Effector CD8-positive, alpha-beta T cell (primary cell): ENCODE data around the gene DNAJB1.
"Not testable (repeated sequence)": the region's sequence is repeated elsewhere in the genome, so short reads cannot be mapped to it uniquely, and the experiment has no call there.

ENCODE experiments used
- DNase-seq: peaks from one replicate; lab custom pipeline; 2025; lab: John Stamatoyannopoulos, UW

DNAJB1 gene

DNA sequence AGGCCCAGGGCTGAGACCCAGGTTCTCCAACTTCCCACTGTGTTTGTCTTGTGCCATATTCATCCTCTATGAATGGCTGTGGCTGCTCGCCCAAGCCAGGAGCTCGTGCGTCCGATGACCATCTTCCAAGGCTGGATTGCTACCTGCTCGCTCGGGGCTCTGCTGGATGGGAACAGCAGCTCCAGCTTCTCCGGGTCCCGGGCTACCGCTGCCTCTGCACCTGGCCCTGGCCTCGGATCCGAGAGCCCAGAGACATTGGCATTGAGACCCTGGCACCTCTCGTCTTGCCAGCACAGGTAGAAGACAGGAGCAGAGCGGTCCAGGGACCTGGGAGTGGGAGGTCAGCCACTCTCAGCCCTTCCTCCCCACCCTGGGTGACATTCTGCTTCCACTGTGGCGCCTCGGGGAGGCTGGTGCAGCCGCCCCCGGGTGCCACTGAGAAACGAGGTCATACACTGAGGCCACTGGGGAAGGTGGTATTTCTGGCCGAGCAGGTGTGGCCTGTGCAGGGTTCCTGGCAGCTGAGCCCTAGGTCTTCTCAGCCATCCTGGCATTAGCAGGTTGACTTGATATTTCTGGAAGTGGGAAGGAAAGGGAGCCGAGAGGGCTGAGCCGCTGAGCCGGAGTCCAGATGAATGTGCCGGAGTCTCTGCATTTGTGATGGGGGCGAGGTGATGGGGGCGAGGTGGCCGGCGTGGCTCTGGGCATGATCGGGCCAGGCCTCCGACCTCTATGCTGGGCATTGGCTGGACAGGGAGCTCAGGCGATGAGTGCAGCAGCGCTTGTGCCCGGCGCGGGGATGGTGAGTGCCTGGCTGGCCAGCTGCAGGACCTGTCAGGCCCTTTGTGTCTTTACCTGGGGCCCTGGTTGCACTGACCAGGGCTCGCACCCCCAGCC lies 35.1 kb upstream of the DNAJB1 start:
- DNase-seq, result no peak

- DNase-seq, result not testable (repeated sequence)
Measured at GRCh38 chr19:14552006-14552360, 33.8 kb upstream of the DNAJB1 start.

- DNase-seq, result peak; percentile 66
Measured at GRCh38 chr19:14551134-14552005, 33.2 kb upstream of the DNAJB1 start.

- no peak for DNase-seq
Measured at GRCh38 chr19:14550201-14550754, 32.1 kb upstream of the DNAJB1 start.

DNA sequence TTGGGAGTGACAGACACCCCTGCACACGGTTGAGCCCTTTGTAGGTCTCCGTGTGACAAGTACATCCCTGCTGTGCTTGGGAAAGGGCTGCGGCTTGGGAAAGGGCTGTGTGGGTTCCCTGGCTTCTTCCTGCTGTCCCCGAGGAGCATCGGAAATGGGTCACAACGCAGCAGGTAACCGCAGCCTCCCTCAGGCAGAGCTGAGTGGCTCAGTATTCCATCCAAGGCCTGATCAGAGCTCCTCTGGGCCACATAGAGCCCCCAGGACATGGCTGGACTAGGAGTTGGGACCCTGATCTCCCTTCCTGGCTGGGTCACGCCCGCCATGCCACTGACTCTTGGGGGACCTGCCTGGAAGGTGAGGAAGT lies 27.5 kb upstream of the DNAJB1 start:
- DNase-seq, result no peak

DNA sequence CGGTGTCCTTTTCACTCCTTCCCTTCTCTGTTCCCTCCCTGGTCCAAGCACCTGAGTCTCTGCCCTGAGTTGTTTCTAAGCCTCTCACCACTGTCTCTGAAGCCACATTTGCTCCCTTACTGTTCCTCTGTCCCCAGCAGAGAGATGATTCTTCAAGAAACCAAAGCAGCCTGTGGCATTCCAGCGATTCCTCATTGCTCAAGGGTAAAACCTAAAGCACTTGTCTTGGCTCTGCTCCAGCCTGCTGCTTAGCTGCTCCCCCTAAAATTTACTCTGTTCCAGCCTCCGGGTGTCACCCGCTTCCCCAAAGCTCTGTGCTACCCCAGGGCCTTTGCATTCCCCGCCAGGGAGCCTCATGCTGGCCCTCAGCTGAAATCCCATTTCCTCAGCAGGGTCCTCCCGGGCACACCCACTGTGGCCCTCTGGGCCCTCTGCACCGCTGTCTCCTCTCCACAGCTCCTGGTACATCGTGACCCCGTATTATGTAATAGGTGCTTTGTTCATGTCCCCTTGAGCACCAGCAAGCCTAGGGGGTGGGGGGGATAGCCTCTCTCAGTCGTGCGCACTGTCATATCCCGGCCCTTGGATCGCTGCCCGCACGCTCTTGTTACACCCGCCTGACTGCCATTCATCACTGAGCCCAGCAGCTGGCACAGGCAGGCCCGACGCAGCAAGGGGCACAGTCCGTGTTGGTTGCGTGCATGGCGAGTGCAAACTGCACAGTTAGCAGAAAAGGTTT lies 26.9 kb upstream of the DNAJB1 start:
- DNase-seq, result no peak

- DNase-seq, result no peak
Measured at GRCh38 chr19:14544047-14544446, 25.9 kb upstream of the DNAJB1 start.

DNA sequence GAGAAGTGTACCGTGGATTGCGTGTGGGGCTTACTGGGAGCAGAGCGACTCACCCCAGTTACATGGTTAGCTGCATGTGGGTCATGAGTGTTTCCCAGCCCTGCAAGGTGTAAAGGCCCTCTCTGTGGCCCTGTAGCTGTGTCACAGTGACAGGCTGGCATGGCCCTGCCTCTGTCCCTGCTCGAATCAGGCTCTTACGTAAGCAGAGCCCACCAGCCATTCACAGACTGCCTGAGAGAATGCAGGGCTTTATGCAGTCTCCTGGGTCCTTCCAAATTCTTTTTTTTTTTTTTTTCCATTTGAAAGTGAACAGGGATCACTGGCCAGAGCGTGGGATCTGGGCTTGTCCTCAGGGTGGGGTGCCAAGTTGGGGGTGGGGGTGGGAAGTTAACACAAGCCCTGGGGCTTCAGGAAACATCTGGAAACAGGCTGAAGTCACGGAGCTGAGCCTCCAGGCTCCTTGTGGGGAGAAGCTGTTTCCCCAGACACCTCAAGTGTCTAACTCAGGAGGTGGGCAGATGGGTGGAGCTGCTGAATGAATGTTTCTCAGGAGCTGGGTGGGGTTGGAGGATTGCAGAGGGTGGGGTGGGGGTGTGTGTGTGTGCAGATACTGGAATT lies 24.6 kb upstream of the DNAJB1 start:
- DNase-seq, result no peak

DNA sequence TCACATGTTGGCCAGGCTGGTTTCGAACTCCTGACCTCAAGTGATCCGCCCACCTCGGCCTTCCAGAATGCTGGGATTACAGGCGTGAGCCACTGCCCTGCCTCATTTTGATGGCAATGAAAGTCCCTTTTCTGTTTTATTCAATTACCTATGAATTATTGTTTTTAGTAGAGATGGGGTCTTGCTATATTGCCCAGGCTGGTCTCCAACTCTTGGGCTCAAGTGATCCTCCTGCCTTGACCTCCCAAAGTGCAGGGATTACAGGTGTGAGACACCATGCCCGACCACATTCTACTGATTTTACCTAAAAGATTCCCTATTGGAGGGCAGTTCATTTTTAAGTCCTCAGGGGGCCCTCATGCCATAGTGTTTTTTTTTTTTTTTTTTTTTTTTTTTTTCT lies 23.8 kb upstream of the DNAJB1 start:
- DNase-seq, result not testable (repeated sequence)

- DNase-seq, result no peak
Measured at GRCh38 chr19:14540741-14541525, 22.7 kb upstream of the DNAJB1 start.

DNA sequence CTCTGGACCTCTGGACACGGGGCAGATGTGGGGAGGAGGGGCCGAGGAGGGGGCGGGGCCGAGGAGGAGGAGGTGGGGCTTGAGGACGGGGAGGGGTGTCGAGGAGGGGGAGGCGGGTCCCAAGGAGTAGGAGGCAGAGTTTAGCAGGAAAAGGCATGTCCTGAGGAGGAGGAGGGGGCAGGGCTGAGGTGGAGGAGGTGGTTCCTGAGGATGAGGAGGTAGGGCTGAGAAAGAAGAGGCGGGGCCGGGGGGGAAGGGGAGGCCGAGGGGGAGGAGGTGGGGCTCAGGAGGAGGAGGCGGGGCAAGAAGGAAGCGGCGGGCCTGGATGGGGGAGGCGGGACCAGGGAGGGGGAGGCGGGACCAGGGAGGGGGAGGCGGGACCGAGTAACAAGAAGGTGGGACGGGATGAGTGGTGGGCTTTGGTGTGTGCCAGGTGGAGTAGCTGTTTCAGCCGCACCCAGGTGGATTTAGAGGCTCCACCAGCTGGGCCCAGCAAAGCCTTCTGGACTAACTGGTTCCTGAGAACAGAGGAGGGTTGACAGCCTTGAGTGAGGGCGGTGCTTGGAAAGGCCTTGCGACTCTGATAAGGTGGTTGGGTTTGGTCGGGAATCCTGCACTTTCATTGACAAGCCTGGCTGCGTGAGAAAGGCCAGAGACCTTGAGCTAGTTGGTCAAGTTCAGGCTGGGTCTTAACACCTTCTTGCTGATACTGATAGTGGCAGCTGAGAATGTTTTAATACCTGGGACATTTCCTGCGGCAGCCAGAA lies 18.9 kb upstream of the DNAJB1 start:
- peak; percentile 11 for DNase-seq

DNA sequence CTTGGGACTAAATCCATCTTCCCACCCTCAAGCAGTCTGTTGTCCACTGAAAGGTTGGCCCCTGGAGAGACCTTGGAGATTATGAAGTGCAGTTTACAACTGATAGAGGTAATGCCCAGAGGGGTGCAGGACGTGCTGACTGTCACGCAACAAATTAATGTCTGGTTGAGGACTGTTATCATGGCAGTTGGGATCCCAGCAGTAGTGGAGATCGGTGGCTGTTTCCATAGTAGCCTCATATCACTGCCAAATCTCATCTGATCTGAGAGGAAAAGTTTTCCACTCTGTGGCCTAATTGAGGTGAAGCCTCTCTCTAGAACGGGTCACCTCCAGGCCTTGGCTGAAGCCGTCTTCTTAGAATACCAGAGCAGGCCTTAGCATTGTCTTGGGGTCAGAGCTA lies 15.3 kb upstream of the DNAJB1 start:
- DNase-seq, result no peak

DNA sequence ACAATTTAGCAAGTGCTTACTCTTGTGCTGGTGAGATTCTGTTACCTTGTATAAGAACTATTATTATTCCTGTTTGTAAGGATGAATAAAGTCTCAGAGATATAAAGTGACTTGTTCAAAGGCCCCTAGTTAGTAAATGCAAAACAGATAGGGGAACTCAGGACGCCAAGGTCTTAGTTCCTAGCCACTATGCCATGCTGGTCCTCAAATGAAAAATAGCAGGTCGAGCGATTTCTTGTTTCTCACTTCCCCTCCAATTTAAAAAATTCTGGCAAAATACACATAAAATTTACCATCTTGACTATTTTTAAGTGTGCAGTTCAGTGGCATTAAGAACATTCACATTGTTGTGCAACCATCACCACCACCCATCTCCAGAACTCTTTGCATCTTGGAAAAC lies 12.3 kb upstream of the DNAJB1 start:
- DNase-seq, result no peak

- DNase-seq, result peak; percentile 57
Measured at GRCh38 chr19:14530005-14530348, 11.8 kb upstream of the DNAJB1 start.

DNA sequence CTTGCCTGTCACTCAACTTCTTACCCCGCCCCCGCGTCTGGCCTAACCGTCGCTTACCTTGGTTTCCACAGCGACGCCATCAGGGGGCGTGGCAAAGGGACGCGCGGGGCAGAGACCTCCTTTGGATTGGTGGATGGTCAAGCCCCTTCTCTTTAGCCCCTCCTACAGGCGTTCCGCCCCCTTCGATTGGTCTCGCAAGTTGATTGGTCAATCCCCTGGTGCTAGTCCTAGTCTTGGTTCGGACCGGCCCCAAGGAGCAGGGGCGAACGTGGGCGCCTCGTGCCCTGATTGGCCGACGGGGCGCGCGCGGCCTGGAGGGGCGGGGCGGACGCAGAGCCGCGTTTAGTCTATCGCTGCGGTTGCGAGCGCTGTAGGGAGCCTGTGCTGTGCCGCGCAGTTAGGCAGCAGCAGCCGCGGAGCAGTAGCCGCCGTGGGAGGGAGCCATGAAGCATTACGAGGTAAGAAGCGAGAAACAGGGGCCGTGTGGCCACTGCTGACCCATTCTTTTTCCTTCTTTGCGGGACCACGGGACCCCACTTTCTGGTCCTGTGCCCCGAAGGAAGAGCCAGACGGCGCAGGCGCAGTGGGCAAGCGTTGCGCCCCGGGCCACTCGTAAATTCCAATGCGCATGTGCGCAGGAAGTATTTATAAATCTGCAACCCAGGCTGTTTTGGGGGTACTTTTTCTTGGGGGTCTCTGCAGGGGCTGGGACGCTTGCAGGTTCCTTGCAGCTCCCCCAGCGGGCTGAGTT lies 11.2 kb upstream of the DNAJB1 start, which contains the start of gene TECR:
TECR (plus strand) TSS at position 341 of the 751 bp plus-strand sequence; CDS start at position 444, 103 bp downstream.
- peak; percentile 100 for DNase-seq

DNA sequence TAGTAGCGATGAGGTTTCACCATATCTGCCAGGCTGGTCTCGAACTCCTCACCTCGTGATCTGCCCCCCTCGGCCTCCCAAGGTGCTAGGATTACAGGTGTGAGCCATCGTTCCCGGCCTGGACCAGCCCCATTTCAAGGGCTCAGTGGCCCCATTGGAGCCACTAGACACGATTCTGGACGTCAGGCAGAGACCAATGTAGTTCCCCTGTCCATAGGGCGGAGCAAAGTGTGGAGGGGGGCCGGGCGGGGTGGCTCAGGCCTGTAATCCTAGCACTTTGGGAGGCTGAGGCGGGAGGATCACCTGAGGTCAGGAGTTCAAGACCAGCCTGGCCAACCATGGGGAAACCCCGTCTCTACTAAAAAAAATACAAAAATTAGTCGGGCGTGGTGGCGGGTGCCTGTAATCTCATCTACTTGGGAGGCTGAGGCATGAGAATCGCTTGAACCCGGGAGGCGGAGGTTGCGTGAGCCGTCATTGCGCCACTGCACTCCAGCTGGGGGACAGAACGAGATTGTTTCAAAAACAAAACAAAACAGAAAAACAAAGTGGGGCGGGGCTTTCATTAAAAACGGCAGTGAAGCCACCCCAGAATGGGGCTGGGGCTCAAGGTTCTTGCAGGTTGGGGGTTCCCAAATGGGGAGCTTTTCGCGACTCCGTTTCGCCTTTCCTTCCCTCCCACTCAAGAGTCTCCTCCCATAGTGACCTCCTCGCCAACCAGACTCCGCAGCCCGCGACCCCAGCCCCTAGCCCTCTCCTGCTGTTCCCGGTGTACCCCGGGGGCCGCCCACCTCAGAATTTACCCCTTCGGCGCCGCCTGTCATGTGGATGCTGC lies 10.4 kb upstream of the DNAJB1 start:
- DNase-seq, result no peak

DNA sequence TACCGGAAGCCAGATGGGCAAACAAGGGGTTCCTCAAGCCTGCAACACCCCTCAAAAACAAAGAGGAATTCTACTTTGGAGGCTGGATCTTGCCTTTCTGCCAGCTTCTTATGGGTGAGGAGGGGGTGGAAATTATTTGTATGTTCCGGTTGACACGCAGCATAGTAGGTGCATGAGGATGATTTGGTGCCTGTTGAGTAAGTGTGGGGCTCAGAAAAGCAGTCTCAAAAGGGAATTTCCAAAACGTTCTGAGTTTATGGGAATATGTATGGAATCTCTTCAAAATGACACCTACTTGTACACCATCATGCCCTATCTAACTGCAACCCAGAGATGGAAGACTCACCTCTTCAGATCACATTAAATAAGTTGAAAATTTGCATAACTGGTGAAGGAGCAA lies 8.2 kb upstream of the DNAJB1 start:
- DNase-seq, result no peak

GRCh38 chr19:14525729-14526128 lies 7.5 kb upstream of the DNAJB1 start:
- no peak for DNase-seq
